ENCODE results near the gene PRR7.
"Not testable (repeated sequence)": the region's sequence is repeated elsewhere in the genome, so short reads cannot be mapped to it uniquely, and the experiment has no call there.

The PRR7 gene

DNA sequence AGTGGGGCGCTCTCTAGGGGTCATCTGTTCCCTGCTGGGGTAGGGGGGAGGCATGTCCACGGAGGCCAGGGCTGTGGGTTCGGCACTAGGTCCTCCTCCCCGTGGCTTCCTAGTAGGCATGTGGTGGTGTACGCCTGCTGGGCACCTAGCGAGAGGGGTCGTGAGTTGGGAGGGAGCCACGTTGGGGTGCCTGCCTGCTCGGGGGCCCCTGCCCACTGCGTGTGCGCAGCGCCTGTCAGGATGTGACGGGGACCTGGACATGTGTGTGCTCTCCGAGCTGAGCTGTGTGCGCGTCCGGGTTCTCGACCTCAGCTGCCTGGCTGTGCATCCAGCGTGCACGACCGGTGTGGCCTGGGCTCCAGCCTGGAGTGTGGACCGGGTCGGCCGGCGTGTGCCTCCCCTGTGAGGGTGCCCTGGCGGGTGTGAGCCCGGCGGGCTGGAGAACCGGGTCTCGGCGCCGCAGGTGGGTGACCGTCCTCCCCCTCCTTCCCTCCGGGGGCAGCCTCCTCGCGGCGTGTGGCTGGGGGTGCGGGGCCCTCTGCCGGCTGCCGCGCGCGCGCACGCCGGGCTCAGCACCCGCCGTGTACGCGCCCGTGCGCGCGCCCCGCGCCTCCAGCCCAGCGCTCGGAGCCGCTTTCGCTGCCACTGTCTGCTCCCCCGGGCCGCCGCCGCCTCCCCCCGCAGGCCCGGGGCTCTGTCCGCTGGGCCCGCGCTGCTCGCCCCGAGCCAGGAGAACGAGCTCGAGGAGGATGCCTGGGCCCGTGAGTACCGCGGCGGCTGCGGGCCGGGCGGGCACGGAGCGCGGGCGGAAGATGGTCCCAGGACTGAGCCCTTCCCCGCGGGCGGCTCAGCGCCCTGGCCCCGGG lies at the start of gene PRR7:
Gene PRR7, plus strand, starts transcription at position 615 of the 866 bp plus-strand sequence. CDS start 8,254 bp downstream, outside the sequence.
- peak; percentile 59 to 81 (median 73) for DNase-seq

GRCh38 chr5:177397875-177398390 lies 48.7 kb upstream of the PRR7 start:
- no peak for DNase-seq

DNA sequence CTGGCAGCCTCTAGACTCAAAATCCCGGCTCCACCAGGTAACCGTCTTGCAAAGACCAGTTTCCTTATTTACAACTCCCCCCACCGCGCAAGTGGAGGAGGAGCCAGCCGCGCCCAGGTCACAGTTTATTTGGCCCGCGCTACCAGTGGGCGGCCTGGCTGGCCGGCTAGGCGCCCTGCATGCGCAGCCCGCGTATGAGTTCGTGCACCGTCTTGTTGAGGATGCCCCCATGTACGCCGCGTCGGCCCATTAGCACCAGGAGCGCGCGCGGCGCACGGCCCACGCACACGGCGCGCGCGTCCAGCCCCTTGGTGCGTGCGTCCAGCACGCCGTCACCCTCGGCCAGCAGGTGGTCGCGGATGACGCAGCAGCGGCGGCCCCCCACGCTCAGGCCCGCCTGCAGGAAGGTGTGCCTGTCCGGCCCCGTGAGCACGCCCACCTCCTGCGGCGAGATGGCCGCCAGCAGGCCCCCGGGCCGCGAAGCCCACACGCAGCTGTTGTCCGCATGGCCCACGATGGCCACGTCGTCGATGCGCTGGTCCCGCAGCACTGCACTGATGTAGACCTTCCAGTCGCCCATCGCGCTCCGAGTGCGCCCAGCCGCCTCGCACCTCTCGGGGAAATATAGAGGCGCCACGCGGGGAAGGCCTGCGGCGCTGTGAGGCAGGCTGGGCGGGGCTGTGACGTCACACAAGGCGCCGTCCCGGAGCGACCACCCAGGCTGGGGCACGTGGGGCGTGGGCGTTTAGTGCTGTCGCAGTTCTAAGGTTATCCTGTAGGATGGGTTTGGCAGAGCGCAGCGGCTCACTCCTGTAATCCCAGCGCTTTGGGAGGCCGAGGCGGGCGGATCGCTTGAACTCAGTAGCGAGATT lies 46.4 kb upstream of the PRR7 start, which contains the start of gene PFN3:
Gene PFN3, minus strand, starts transcription at position 665 of the 872 bp plus-strand sequence. Its CDS starts 85 bp downstream, at position 580.
- no peak for DNase-seq

DNA sequence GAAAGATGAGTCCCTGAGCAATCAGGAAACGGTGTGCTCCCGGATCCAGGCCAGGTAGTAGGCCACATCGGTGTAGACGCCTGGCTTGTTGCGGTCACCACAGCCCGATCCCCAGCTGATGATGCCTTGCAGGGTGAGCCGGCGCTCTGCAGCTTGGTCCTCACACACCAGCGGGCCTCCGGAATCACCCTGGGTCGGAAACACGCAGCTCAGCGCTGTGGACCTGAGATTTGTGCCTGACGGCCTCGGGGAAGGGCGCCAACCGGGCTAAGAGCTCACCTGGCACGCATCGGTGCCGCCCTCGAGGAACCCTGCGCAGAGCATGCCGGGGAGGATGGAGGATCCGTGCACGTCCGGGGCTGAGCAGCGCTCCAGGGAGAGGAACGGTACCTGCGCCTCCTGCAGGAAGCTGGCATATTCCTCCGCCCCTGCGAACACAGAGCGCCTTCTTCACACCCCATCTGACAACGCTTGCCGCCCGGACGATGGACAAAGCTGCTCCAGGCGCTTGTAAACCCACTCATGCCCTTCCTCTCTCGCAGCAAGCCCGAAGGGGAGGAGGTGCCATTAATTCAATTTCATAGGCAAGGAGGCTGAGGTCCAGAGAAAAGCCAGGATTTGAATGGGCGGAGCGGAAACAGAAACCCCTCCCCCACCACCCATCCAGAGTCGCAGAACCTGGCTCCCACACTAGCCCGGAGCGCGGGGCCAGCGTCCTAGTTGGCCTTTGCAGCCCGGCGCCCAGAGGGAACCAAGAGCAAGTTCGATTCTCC lies 44.2 kb upstream of the PRR7 start:
- DNase-seq: peak; percentile 80 to 90 (median 82)

- DNase-seq: peak; percentile 29 to 68 (median 68)
Observed at GRCh38 chr5:177403102-177403791, 43.4 kb upstream of the PRR7 start.

DNA sequence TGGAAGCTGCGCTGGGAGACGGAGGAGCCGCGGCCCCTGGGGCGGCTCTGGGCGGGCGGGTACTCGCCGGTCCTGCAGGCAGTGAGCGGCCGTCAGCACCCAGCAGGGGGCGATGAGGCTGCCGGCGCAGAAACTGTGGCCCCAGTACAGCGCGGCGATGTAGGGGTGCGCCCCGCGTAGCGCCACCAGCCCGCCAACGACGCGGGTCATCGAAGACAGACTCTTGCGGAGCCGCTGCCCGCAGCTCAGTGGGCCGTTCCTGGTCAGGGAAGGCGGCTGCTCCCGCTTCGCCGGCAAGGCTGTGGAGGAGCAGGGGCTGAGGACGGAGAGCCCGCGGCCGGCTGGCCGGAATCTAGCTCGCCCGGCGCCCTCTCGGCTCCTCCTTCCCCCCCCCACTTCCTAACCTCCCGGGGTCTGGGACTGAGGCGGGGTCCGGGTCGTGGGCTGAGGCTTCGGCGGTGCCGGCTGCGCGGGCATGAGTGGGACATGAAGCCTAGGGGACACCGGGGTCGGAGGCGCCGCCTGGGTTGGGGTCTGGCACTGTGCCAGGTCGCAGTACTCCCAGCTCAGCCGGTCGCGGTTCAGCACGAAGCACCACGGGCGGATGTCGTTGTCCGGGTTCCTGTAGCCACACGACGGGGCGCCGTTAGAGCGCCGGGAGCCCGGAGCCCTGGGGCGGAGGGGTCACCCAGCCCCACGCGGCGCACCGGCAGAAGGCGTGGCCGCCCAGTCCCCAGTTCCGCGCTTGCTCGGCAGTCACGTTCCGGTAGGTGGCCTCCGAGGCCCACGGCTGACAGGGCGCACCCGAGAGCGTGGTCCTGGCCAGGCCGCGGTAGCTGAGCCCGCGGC lies 42.6 kb upstream of the PRR7 start:
- peak; percentile 54 to 80 (median 76) for DNase-seq

DNA sequence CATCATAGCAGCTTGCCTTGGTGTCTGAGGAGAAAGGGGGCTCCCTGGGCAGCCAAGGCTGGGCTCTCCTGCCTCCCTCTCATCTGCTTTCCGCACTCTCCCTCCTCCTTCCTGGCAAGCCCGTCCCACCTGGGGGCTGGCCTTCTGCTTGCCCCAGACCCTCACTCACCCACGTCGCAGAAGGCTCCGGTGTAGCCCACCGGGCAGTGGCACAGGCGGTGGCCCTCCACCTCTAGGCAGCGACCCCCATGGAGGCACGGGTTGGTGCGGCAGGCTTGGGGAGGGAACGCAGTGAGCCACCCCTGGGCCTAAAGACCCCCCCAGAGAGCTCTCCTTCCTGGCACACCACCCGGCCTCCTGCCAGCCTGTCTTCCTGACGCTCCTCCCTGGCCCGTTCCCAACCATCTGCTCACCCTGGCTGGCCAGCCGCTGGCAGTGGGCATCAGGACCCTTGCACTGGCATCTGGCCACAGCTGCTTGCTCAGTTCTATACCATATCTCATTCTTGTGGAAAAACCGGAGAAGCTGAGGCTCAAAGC lies 41.9 kb upstream of the PRR7 start:
- DNase-seq: peak in 1 of 3 experiments; percentile 28

- DNase-seq: no peak
Observed at GRCh38 chr5:177405312-177405711, 41.3 kb upstream of the PRR7 start.

- DNase-seq: no peak
Observed at GRCh38 chr5:177405805-177406204, 40.8 kb upstream of the PRR7 start.

GRCh38 chr5:177409043-177409801 lies 37.4 kb upstream of the PRR7 start, which contains the start of gene F12:
Gene F12 (minus strand): TSS chr5:177409564. CDS start chr5:177409527, 37 bp downstream.
- no peak for DNase-seq

- no peak for DNase-seq
Observed at GRCh38 chr5:177410575-177410974, 36.0 kb upstream of the PRR7 start.

DNA sequence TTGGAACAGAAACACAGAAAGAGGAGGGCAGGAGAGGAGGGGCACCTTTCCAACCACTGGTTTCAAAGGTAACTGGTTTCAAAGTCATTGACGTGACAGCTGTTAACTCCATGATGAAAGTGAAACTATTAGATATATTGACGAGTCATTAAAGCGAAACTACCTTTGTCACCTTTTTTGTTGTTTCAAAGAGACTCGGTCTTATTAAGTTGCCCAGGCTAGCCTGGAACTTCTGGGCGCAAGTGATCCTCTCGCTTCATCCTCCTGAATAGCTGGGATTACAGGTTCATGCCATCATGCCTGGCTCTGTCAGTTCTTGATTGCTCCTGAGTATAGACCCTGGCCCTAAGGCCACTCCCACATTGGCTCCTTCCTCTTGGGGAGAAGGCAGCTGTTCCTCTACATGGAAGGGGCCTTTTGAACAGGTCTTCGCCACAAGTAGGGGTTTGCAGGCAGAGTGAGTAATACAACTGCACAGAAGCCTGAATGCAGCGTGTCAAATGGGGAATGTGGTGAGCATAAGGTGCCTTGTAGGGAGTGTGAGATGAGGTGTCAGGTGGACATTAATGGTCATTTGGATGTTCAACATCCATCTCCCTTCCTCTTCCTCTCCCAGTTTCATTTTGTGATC lies 33.9 kb upstream of the PRR7 start:
- no peak for DNase-seq

DNA sequence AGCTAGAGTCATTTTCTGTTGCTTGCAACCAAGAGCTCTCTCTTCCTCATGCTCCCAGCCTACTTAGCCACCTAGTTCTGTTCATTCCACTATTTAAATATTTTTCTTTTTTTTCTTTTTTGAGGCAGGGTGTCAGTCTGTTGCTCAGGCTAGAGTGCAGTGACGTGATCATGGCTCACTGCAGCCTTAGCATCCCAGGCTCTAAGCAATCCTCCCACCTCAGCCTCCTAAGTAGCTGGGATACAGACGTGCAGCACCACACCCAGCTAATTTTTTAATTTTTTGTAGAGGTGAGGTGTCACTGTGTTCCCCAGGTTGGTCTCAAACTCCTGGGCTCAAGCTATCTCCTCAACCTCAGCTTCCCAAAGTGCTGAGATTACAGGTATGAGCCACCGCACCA lies 32.1 kb upstream of the PRR7 start:
- DNase-seq: no peak

- not testable (repeated sequence) for DNase-seq
Observed at GRCh38 chr5:177417081-177417480, 29.5 kb upstream of the PRR7 start.

DNA sequence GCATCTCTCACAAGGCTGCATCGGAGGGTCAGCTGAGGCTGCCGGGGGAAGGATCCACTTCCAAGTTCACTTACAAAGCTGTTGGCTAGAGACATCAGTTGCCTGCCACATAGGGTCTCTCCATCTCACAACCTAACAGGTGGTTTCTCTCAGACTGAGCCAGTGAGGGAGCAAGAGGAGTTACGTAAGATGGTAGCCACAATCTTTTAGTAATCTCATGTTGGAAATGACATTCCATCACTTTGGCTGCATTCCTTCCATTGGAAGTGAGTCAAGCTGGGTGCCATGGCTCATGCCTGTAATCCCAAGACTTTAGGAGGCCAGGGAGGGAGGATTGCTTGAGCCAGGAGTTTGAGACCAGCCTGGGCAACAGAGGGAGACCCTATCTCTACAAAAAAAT lies 27.6 kb upstream of the PRR7 start:
- no peak for DNase-seq

DNA sequence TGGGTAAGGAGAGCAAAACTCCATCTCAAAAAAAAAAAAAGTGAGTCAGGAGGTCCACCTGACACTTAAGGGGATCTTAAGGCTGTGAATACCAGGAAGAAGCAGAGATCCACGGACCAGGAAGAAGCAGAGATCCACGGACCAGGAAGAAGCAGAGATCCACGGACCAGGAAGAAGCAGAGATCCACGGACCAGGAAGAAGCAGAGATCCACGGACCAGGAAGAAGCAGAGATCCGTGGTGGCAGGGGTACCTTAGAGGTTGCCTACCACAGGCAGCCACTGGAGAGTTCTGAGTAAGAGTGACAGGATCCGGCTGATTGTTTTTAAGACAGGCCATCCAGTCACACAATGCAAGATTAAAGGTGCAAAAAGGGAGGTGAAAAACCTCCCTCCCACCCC lies 26.1 kb upstream of the PRR7 start:
- not testable (repeated sequence) for DNase-seq

DNA sequence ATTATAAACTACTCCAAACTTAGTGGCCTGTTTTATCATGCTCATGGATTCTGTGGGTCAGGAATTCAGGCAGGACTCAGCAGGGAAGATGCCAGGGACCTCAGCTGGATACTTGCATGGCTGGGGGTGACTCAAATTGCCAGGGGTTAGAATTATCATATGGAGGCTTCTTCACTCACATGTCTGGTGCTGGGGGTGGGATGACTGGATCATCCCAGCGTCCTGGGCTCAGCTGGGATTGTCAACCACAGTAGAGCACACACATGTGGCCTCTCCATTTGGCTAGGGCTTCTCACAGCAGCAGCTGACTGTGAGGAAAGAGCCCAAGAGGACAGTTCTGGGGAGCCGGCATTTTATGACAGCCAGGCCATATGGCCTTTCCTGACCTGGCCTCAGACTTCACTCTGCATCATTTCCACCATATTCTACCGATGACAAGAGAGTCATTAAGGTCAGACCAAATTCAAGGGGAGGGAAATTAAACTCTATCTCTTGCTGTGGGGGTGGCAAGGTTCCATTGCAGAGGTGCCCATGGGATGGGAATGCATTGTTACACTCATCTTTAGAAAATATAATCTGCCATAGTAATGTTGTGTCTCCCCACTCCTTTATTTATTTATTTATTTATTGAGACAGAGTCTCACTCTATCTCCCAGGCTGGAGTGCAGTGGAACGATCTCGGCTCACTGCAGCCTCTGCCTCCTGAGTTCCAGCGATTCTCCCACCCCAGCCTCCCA lies 25.4 kb upstream of the PRR7 start:
- no peak for DNase-seq

- DNase-seq: no peak
Observed at GRCh38 chr5:177423671-177424070, 22.9 kb upstream of the PRR7 start.

Measured in NCI-H1417 (cell line).